ENCODE data around the gene HEG1. TPM values are rescaled to one million over a fixed set of nuclear protein-coding genes. Genes with fewer than 3 reads are reported as not detected.

The HEG1 gene
- total RNA-seq, 1 experiment from 2014 or later, result 6.3 TPM

DNA sequence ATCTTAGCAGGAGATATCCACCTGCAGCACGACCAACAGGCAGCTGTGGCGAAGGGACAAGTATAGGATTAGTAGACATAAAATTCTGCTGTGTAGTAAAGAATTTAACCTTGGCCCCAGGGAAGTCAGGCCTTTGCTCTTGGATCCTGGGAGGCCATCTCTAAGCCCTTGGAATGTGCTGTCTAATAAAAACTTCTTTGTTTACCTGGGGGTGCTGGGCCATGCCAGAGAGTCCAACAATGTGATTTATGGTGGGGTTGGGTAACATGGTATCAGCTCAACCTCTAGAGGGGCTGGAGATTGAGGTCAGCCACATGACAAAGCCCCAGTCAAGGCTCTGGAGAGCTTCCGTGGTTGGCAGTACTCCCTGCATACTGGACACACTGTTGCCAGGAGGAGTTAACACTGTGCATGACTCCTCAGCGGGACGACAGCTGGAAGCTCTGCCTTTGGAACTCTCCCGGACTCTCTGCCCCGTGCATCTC lies 52.4 kb downstream of the HEG1 start:
- DNase-seq (ENCODE audit: low read depth, low spot score), result peak; percentile 90
- in situ Hi-C loops (cut with HindIII; ENCODE audit: low pct_unique_long_range_greater_than_20kb, low sequenced_read_pairs), result no loop called here

DNA sequence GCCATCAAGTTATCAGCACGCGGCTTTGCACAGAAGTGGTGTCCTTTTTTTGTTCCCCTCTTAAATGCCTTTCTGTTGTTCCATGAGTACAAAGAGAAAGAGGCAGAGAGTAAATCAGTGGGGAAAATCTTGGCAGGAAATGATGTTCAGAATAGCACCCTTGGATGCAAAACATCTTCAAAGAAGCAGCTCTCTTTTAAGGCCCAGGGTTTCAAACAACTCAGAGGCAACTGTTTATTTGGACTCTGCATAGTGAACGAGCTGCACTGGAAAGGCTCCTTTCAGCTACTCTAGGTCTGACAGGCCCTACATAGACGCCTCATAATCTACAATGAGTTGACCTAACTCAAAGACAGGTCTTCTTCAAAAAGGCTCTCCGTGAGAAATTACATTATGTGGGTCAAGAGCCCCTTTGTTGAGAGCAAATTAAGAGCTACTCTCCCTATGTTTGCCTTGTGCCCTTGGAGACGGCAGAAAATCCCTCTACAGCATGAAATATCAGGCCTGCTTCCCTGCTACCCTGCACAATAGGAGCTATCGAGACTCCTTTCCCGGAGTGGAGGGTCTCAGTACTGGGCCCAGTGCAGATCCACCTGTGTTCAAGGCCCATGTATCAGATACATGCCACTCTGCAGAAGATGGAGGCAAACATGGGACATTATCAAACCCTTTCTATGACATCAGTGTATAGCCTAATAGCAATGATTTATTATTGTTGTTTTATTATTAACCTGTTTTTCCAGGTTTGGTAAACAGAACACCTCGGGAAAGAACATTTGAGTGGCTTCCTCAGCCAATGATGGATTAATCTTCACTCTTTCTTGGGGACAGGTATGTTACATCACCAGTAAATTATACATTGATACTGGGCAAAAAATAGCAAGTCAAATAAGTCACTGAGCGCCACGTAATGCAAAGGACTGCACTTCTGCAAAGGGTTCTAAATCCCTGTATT lies 53.1 kb downstream of the HEG1 start:
- in situ Hi-C loops (cut with HindIII; ENCODE audit: low pct_unique_long_range_greater_than_20kb, low sequenced_read_pairs), result no loop called here

DNA sequence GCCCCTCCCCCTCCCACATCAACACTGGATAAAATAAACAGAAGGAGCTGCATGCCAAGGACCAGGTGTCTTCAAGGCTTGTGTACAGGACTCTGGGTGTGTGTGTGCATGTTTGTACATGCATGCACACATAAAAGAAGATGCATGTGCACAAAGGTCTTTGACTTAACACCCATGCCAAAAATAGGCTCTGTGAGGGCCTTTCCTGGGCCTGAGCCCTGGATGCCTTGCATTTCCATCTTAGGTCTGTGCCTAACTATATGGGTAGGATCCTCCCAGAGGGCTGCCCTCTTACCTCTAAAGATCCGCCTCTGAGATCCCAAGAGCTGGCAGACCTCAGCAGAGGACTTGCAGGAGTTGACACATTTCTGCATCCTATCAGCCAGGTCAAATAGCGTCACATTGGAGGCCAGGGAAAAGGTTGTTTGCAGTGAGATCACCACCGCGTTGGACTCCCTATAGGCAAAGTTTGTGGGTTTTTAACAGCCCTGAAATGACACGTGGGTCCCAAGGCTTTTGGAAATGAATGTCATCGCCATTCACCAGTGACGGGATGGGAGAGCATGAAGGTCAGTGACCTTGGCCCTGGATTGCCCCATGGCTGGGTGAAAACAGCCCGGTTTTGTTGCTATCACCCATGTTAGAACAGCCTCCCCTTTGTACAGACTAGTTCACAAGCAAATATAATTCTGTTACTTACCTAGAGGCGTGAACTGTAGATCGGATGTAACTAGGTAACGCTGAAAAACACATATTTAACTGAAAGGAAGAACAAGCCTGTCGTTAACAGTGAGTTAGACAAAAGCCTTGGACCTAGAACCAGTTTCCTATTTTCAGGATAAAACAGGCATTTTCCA lies 54.0 kb downstream of the HEG1 start:
- in situ Hi-C loops (cut with HindIII; ENCODE audit: low pct_unique_long_range_greater_than_20kb, low sequenced_read_pairs), result no loop called here
- no peak for DNase-seq (ENCODE audit: low read depth, low spot score)

More for the DNA sequence above, 53.1 kb downstream of the HEG1 start:
- no peak for DNase-seq (ENCODE audit: low read depth, low spot score)

DNA sequence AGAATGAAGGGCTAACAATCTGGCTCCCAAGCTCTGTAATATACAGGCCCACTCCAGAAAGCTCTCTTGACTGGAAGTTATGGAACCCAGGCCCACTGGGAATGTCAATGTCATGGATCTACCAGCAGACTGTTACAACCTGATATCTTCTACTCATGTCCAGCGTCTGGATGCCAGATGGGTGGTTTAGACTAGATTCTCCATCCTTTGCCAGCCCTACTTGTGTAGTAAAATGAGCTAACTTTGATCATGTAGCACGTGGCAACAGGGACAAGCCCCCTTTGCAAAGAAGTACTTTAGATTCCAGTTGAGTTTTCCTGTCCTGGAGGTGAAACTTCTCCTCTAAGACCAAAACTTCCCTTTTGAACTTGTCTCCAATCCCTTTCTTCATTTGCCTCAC lies 55.1 kb downstream of the HEG1 start:
- in situ Hi-C loops (cut with HindIII; ENCODE audit: low pct_unique_long_range_greater_than_20kb, low sequenced_read_pairs), result no loop called here

DNA sequence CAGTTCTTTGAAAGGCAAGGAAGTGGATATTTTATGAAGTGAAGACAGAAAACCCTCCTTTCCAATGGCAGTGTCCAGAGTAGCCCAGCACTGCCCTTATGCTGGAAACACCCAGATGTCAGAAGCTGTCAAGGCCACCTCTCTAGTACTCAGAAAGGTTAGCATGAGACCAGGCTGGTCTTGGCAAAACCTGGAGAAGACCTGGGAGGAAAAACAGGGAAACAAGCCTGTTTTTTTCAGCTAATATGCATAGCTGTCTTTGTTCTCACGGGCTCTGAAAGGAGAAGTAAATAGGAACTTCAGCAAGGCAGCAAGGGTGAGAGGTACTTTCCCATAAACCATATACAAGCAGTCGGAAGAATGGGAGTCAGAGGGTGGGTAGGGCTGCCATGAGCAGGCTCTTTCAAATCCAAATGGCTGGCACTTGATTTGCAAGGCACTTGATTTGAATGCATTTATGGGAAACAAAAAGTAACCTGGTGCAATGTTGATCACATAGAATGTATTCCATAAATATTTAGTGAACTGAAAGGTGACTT lies 55.8 kb downstream of the HEG1 start:
- DNase-seq (ENCODE audit: low read depth, low spot score), result no peak
- in situ Hi-C loops (cut with HindIII; ENCODE audit: low pct_unique_long_range_greater_than_20kb, low sequenced_read_pairs), result no loop called here

More for the DNA sequence above, 55.1 kb downstream of the HEG1 start:
- no peak for DNase-seq (ENCODE audit: low read depth, low spot score)

DNA sequence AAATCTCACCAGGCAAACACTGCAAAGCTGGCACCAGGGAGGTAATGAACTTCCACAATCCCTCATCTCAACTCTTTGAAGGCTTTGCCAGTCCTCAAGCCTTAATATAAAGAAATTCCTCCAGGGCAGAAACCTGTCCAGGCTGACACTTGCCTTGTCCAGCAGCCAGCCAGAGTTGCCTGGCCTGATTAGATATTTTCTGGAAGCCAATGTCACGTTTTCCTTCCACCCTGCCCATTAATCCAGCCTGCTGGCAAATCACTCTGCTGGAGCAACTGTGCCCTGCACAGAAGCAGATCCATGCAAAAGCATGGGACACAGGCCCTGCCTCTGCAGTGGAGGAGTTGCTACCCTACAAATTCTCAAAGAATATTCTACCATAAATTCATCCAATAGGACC lies 56.5 kb downstream of the HEG1 start:
- in situ Hi-C loops (cut with HindIII; ENCODE audit: low pct_unique_long_range_greater_than_20kb, low sequenced_read_pairs), result no loop called here
- no peak for DNase-seq (ENCODE audit: low read depth, low spot score)

DNA sequence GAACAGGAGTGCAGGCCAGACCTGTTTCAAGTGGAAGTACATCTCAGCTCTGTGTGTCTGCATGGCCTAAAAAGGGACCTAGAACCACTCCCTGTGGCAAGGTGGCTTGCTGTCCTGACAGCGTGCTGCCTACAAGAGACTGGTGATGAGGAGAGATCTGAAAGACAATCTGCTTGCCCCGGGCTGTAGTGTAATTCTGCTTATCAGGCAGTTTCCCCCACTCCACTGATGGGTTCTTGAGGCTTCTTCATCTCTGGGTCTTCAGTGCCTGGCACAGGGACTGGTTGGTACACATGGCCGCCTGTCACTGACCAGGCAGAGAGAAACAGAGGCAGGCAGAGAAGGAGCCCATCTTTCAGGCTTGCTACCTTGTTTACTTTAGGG lies 57.6 kb downstream of the HEG1 start:
- in situ Hi-C loops (cut with HindIII; ENCODE audit: low pct_unique_long_range_greater_than_20kb, low sequenced_read_pairs), result no loop called here
- no peak for DNase-seq (ENCODE audit: low read depth, low spot score)

DNA sequence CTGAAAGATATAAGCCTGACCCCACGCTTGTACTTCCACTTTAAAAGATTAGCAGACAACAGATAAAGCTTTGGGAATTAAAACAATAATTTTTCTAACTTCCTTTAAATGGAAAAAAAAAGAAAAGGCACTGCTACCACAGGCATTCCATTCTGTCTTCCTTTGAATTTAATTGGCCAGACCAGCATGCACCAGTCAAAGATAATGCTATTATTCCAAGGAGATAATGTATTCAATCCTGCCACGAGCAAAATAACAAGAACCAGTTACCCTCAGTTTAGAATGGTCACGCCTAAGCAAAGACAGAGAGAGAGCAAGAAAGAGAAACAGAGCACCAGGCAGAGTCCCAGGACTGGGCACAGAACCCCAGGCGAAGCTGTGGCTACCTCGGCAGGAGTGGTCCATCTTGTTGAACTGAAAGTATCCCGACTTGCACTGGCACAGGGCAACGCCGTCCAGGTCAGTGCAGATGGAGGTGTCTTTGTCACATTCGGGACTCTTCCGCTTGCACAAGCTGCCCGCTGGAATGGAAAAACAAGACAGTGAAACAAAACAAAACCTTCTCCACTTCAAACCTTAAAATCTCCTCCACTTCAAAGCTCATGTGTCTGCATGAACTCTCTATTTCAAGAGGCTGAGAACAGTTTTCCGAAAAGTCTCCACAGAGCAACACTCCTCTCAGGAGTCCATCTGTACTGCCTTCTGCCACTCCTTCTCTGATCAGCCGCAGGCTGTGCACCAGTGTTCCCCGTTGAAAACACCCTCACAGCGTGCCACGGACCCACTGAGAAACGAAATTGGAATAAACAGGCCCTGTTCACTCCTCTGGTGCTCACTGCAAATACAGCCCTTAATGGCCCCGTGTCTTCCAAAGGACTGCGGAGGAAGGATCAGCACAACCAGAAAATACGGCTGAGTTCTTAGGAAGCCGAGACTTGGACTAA lies 58.2 kb downstream of the HEG1 start:
- in situ Hi-C loops (cut with HindIII; ENCODE audit: low pct_unique_long_range_greater_than_20kb, low sequenced_read_pairs), result no loop called here
- no peak for DNase-seq (ENCODE audit: low read depth, low spot score)

DNA sequence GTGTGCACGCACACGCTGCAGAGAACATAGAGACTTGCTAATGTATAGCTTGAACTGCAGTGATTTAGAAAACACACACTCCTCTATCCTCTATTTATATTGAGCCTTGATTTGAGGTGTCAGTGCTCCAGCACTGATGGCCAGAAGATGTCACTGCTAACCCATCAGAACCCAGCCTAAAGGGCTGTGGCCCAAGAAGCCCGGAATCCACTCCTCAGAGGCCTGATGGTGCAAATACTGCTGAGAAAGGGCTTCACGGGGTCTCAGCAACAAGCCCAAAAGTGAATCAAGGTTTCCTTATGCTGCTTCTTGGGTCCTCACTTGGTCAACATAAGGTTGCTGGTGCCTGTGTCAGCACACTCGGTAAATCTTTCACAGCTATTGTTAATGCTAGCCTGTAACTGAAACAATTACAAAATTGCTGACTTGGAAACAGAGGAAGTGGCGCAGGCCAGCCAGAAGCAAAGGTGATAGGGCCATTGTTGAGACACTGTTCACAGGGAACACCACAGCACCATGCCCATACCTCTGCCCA lies 60.3 kb downstream of the HEG1 start:
- in situ Hi-C loops (cut with HindIII; ENCODE audit: low pct_unique_long_range_greater_than_20kb, low sequenced_read_pairs), result no loop called here
- peak; percentile 76 for DNase-seq (ENCODE audit: low read depth, low spot score)

DNA sequence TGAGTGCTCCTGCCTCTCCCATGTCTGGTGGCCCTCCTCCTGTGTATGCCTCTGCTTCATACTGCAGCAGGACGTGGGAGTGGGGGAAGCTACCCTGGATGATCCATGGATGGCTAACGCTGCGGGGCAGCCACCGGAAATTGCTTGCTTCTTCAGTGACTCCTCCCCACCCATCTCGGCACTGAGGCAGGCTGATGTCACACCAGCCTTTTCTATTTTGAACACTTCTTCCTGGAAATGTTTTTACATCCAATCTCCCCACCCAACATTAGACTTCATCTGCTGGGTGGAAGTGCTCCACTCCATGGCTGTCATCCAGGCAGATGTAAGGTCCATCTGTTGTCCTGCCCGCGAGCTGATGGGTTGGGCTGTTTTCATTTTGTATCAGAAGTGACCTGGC lies 62.3 kb downstream of the HEG1 start:
- in situ Hi-C loops (cut with HindIII; ENCODE audit: low pct_unique_long_range_greater_than_20kb, low sequenced_read_pairs), result no loop called here
- DNase-seq (ENCODE audit: low read depth, low spot score), result no peak

DNA sequence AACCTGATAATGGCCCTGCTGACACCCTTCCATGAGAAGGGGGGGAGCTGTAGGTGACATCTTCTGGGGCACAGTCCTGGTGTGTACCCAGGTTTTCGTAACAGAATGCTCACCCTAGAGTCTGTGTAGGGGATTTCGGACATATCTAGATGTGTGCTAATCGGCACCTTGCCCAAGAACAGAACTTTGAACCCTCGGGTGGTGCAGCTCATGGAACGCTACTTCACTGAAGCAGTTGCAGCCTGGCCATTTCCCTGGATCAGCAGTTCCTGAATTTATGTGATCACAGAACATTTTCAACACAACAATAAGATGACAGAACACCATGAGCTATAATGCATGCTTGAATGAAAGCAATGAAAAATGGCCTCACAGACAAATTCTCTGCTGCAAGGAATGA lies 63.8 kb downstream of the HEG1 start:
- in situ Hi-C loops (cut with HindIII; ENCODE audit: low pct_unique_long_range_greater_than_20kb, low sequenced_read_pairs), result no loop called here
- DNase-seq (ENCODE audit: low read depth, low spot score), result no peak

DNA sequence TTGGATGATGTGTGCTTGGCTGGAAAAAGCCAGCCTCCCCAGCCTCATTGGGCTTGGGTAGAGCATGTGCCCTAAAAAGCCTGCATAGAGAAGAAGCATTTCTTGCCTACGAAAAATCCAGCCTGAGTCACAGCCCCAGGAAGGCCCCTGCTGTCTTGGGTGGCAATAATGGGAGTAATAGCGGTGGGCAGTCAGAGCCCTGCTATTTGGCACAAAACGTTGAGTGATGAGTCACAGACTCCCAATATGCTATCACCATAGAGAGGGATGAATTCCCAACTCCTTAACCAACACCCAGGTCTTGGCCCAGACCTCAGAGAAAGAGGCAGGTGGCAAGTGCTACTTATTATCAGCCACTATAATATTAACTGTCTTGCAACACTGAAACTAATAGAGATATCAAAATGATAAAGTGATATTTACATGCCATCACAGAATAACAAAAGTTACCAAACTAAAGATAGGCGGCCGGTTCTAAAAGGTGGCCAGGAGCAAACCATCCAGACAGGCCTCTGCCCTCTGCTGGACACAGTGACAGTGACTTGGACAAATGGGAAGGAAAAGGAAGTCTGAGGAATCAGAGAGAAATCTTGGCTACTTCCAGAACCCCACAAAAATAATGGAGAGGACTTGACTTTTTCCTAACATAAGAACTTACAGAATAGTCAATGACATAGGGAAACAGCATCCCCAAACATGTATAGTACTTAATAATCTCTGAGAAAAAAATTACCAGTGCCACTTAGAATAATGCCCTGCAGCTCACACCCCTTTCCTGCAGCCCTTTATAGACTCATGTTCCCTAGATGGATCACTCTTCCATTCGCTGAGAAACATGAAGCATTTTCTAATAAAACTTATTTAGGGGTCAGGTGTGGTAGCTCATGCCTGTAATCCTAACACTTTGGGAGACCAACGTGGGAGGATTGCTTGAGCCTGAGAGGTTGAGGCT lies 69.3 kb downstream of the HEG1 start:
- DNase-seq (ENCODE audit: low read depth, low spot score), result peak; percentile 52
- in situ Hi-C loops (cut with HindIII; ENCODE audit: low pct_unique_long_range_greater_than_20kb, low sequenced_read_pairs), result no loop called here

DNA sequence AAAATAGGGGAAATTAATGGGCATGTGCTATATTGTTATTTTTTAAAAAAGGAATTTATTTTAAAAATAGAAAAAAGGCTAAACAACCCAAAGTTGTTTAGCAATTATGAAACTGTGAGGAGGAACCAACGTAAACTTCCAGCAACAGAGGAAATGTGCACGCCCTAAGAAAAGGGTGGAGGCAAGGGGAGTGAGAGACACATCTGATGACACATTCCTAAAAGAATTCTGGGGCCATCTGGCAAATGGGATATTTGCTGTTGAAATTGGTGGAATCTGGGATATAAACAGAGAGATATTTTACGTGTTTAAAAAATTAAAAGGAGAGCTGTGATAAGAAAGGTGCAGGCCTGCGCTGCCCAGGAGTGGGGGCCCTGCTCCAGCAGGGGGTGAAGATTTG lies 70.4 kb downstream of the HEG1 start:
- in situ Hi-C loops (cut with HindIII; ENCODE audit: low pct_unique_long_range_greater_than_20kb, low sequenced_read_pairs), result no loop called here
- DNase-seq (ENCODE audit: low read depth, low spot score), result no peak

DNA sequence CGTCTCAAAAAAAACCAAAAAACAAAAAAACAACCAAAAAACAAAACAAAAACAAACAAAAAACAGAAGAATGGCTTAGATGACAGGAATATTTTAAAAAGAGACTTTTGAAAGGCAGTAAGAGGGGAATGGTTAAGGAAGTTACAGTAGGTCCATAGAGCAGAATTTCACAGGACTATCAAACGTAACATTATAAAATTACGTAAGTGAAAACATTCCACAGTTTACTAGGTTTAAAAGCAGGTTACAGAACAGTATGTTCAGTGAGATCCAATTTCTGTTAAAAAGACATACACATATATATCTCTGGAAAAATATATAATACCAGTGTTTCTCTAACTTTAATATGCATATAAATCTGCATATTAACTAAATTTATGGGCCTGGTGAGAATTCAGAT lies 71.0 kb downstream of the HEG1 start:
- in situ Hi-C loops (cut with HindIII; ENCODE audit: low pct_unique_long_range_greater_than_20kb, low sequenced_read_pairs), result no loop called here
- DNase-seq (ENCODE audit: low read depth, low spot score), result no peak

DNA sequence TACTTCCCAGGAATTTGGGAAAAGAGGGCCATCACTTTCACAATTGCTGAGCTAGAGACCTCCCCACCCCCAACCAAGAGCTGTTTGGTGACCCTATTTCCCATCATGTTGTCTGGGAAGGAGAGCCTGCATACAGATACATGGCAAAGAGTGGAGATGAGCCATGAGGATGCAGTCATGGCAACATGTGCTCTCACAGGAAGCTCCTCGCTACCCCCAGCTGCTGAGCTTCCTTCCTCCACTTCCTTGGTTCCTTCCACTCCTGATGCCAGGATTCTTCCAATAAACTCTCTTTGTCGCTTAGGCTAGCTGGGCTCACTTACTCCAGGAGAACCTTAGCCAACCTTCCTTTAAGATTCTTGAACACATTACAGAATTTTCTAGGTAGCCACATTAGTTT lies 72.9 kb downstream of the HEG1 start:
- no peak for DNase-seq (ENCODE audit: low read depth, low spot score)
- in situ Hi-C loops (cut with HindIII; ENCODE audit: low pct_unique_long_range_greater_than_20kb, low sequenced_read_pairs), result no loop called here

DNA sequence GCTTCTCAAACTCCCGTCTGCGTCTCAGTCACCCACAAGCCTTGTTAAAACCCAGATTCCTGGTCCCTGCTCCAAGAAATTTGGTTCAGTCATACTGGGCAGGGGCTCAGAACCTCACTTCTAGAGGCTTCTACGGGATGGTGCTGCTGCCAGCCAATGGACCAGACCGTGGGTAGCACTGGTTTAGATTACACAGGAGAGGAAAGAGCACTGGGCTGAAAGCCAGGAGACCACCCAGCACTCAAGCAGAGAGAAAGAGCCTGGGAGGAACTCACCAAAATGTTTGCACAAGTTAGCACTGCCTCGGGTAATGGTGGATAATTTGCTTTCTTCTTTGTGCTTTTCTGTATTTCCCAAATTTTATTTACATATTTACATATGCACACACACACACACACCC lies 74.3 kb downstream of the HEG1 start:
- in situ Hi-C loops (cut with HindIII; ENCODE audit: low pct_unique_long_range_greater_than_20kb, low sequenced_read_pairs), result no loop called here
- DNase-seq (ENCODE audit: low read depth, low spot score), result no peak

Measured in SK-MEL-5 (cell line).